C4-2B (cell line): ENCODE data around the gene SMTNL2.

Experiments
- ZFX ChIP-seq: fragments of 450-650 bp; IDR thresholded peaks from 2 replicates; pipeline ENCODE4 v1.6.1; 2017
- TF ChIP-seq, protein P1 (sequence below): fragments of 450-650 bp; conservative IDR thresholded peaks from 2 replicates; pipeline ENCODE4 v1.5.1; 2017; ENCODE audit warnings: mild to moderate bottlenecking

DNA sequence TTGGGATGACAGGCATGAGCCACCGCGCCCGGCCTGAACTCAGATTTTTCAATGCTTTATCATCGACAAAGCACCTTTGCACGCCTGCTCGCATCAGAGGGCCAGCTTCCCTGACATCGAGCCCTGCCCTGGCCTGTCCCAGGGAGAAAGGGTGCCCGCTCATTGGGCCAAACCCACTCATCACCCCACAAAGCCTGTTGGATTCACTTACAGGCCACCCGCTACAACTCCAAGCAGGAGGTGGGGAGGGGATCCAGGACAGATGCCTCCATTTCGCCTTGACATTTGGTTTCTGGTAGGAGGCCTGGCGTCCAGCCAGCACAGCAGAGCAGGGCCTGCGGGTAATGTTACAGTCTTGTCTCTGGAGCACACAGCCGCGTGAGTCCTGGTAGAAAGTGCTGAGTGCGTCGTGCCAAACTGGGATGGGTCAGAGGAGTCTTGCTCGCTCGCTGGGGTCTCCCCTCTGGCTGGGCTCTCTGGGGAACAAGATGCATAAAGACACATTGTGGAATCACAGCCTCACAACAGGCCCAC is 19.8 kb downstream of the SMTNL2 start:
- TF ChIP-seq, protein P1, sequence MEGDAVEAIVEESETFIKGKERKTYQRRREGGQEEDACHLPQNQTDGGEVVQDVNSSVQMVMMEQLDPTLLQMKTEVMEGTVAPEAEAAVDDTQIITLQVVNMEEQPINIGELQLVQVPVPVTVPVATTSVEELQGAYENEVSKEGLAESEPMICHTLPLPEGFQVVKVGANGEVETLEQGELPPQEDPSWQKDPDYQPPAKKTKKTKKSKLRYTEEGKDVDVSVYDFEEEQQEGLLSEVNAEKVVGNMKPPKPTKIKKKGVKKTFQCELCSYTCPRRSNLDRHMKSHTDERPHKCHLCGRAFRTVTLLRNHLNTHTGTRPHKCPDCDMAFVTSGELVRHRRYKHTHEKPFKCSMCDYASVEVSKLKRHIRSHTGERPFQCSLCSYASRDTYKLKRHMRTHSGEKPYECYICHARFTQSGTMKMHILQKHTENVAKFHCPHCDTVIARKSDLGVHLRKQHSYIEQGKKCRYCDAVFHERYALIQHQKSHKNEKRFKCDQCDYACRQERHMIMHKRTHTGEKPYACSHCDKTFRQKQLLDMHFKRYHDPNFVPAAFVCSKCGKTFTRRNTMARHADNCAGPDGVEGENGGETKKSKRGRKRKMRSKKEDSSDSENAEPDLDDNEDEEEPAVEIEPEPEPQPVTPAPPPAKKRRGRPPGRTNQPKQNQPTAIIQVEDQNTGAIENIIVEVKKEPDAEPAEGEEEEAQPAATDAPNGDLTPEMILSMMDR: no peak
- no peak for TF ChIP-seq ZFX
